Small intestine (tissue), 16 donors: ENCODE data around the gene EXOG. TPM values are rescaled to one million over a fixed set of nuclear protein-coding genes. Genes with fewer than 3 reads are reported as not detected.

ENCODE experiments used
- DNase-seq, 2 donors: peaks; one replicate each; pipeline versions ENCODE4 v3.0.0 to v3.0.0-alpha.2; 2013
- FAIRE-seq: peaks from 2 replicates; lab custom pipeline; 2012; peaks lifted over from hg19 to GRCh38; lab: Jason Lieb, UNC
- H3K27ac ChIP-seq, 3 donors: one replicate each; pipeline ENCODE4 v1.5.1; 2013; ENCODE audit warnings: low read length in 2 of 3, mild to moderate bottlenecking in 2 of 3, control low read depth in 1 of 3, inconsistent platforms in 1 of 3, low read depth in 1 of 3, moderate library complexity in 1 of 3
- H3K27me3 ChIP-seq, 3 donors: one replicate each; pipeline ENCODE4 v1.6.1; 2013; ENCODE audit warnings: low read length in 3 of 3, inconsistent platforms in 1 of 3; ENCODE audit not compliant: control insufficient read depth in 3 of 3, insufficient read depth in 3 of 3
- H3K36me3 ChIP-seq, 3 donors: one replicate each; pipeline ENCODE4 v1.6.1; 2013; ENCODE audit warnings: low read length in 3 of 3, inconsistent platforms in 1 of 3, low read depth in 1 of 3, mild to moderate bottlenecking in 1 of 3, moderate library complexity in 1 of 3; ENCODE audit not compliant: control insufficient read depth in 3 of 3, insufficient read depth in 2 of 3
- H3K4me1 ChIP-seq, 3 donors: one replicate each; pipeline ENCODE4 v1.6.1; 2013; ENCODE audit warnings: low read length in 2 of 3, inconsistent platforms in 1 of 3, low read depth in 1 of 3, mild to moderate bottlenecking in 1 of 3, moderate library complexity in 1 of 3; ENCODE audit not compliant: control insufficient read depth in 3 of 3, insufficient read depth in 2 of 3
- H3K4me3 ChIP-seq, 3 donors: one replicate each; pipeline ENCODE4 v1.5.1; 2013; ENCODE audit warnings: low read length in 3 of 3, control low read depth in 1 of 3, inconsistent platforms in 1 of 3, low read depth in 1 of 3, mild to moderate bottlenecking in 1 of 3, moderate library complexity in 1 of 3
- H3K9me3 ChIP-seq, 2 donors: one replicate each; pipeline ENCODE4 v1.6.1; 2013; ENCODE audit warnings: low read depth in 1 of 2, low read length in 1 of 2; ENCODE audit not compliant: control insufficient read depth in 2 of 2, insufficient read depth in 1 of 2
- WGBS, 3 donors: extraction: QIAGEN DNeasy Blood & Tissue Kit; methylation state at CpG; one replicate each; pipeline ENCODE4 v1.1.7; 2013; 5-methylcytosine and 5-hydroxymethylcytosine counted together
- long read RNA-seq, 10 donors: transcript quantifications; one replicate each; lab custom pipeline, GENCODE V29; 2026
- polyA plus RNA-seq, 4 donors: library from polyadenylated mRNA; stranded (reverse) in 3 of 4; unstranded in 1 of 4; fragments of 200-250 nt in 3 of 4; fragments of 120-200 nt in 1 of 4; gene quantifications; one replicate each; pipeline versions ENCODE4 v1.2.1 to v1.2.3, GENCODE V29; 2013
- donor health status: healthy with polysubstance abuse.
- donor health status: control.
- donor health status: control.
- donor health status: Bipolar disorder and iron deficiency.
- donor health status: healthy.

EXOG gene, protein sequence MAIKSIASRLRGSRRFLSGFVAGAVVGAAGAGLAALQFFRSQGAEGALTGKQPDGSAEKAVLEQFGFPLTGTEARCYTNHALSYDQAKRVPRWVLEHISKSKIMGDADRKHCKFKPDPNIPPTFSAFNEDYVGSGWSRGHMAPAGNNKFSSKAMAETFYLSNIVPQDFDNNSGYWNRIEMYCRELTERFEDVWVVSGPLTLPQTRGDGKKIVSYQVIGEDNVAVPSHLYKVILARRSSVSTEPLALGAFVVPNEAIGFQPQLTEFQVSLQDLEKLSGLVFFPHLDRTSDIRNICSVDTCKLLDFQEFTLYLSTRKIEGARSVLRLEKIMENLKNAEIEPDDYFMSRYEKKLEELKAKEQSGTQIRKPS
- polyA plus RNA-seq = 1 to 10 TPM; 1.3 to 9.3 (median 3.7) TPM
- long read RNA-seq, donor 1 = 0 reads
- long read RNA-seq, donor 2, partial matches to known transcripts = 0 of 1 reads
- long read RNA-seq, donor 2, other reads (novel, unspliced or antisense) = 0 of 1 reads
- long read RNA-seq, donor 3, partial matches to known transcripts = 0 of 1 reads
- long read RNA-seq, donor 3, other reads (novel, unspliced or antisense) = 0 of 1 reads
- long read RNA-seq, donor 4 = 0 reads
- long read RNA-seq, donor 5, partial matches to known transcripts = 0 of 2 reads
- long read RNA-seq, donor 5, other reads (novel, unspliced or antisense) = 0 of 2 reads
- long read RNA-seq, donor 6, partial matches to known transcripts = 0 of 1 reads
- long read RNA-seq, donor 6, other reads (novel, unspliced or antisense) = 0 of 1 reads
- long read RNA-seq, donor 7 = 0 reads
- long read RNA-seq, donor 8 = 0 reads
- long read RNA-seq, donor 9 = 0 reads
- long read RNA-seq, donor 10, partial matches to known transcripts = 0 of 4 reads
- long read RNA-seq, donor 10, other reads (novel, unspliced or antisense) = 0 of 4 reads

DNA sequence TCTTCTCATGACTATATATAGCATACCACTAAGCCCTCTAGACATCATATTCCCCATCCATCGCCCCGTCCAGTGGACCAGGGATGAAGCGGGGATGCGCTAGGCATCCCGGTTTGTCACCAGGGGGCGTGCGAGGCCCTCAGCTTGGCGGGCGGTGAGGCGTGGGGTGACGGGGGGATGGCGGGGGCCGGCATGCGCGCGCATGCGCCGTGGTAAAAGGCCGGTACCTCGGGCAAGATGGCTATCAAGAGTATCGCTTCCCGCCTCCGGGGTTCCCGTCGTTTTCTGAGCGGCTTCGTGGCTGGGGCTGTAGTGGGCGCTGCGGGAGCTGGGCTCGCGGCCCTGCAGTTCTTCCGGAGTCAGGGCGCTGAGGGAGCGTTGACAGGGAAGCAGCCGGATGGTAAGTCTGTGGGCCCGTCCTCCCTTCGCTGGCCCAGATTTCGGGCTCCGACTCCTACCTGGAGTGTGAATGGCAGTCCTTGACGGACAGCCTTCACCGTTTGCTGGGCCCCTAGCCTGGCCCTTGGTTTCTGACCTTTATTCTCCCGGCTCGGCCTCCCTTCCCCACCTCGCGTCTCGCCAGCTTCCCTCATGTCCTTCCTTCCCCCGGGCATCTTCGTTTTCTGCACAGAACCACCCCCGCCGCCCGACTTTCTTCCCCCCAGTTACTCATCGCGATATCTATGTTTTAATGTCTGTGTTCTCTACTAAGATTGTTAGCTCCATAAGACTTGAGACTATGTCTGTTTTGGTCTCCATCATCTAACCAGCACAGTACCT lies at the start of gene EXOG:
EXOG (plus strand) TSS at position 210 of the 780 bp plus-strand sequence; CDS start at position 238, 28 bp downstream.
- H3K27ac ChIP-seq = peak within 1 kb of the TSS in 2 of 3 donors; percentile 69 to 88
- no peaks in the 10 kb centered on the region for H3K27me3 ChIP-seq
- peaks cover 0 to 2% (median 0%) of the 10 kb centered on the region in 3 donors for H3K4me1 ChIP-seq
- peaks cover 0 to 6% (median 3%) of the 10 kb centered on the region in 3 donors for H3K36me3 ChIP-seq
- FAIRE-seq (no peak), DNase-seq (peak; percentile 91 to 95)
- H3K4me3 ChIP-seq = peak within 1 kb of the TSS; percentile 83 to 93 (median 83)
- H3K9me3 ChIP-seq = no peaks in the 10 kb centered on the region
- WGBS, 3 donors = 0 to 1% (median 1%) methylated on average over 50 to 53 of the region's 53 CpGs

DNA sequence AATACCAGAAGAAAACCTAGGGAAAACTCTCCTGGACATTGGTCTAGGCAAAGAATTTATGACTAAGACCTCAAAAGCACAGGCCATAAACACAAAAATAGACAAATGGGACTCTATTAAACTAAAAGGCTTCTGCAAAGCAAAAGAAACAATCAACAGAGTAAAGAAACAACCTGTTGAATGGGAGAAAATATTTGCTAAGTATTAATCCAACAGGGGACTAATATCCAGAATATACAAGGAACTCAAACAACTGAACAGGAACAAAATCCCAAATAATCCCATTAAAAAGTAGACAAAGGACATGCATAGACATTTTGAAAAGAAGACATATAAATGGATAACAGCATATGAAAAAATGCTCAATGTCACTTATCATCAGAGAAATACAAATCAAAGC lies 49.3 kb upstream of the EXOG start:
- FAIRE-seq (no peak), DNase-seq (no peak)
- Histone ChIP-seq H3K36me3 (no peaks in the 10 kb centered on the region), H3K4me1 (no peaks in the 10 kb centered on the region), H3K4me3 (no peak overlapping the region), H3K27ac (no peak overlapping the region), H3K27me3 (no peaks in the 10 kb centered on the region), H3K9me3 (peaks cover 0 to 11% of the 10 kb centered on the region in 2 donors)

DNA sequence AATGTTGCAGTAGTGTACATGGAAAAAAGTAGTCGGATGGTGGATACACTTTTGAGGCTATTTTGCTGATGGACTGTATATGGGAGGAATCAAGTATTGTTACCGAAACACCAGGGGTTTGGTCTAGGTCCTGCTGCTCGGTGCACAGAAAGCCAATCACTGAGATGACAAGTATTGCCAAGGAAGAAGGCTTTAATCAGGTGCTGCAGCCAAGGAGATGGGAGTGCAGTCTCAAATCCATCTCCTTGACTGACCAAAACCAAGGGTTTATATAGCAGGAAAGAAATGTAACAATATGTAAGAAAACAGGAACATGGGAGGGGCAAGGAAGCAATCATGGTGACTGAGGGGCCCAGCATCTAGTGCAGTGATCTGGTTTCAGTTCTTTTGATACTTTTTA lies 45.3 kb upstream of the EXOG start:
- DNase-seq = no peak
- H3K36me3 ChIP-seq = peaks cover 0 to 2% (median 0%) of the 10 kb centered on the region in 3 donors
- 96 to 99% (median 96%) methylated on average over 3 of the region's 3 CpGs for WGBS, 3 donors
- peaks cover 0 to 8% (median 0%) of the 10 kb centered on the region in 3 donors for H3K4me1 ChIP-seq
- no peak overlapping the region for H3K27ac ChIP-seq
- H3K9me3 ChIP-seq = peaks cover 0 to 11% of the 10 kb centered on the region in 2 donors
- H3K4me3 ChIP-seq = no peak overlapping the region
- H3K27me3 ChIP-seq = no peaks in the 10 kb centered on the region
- no peak for FAIRE-seq

DNA sequence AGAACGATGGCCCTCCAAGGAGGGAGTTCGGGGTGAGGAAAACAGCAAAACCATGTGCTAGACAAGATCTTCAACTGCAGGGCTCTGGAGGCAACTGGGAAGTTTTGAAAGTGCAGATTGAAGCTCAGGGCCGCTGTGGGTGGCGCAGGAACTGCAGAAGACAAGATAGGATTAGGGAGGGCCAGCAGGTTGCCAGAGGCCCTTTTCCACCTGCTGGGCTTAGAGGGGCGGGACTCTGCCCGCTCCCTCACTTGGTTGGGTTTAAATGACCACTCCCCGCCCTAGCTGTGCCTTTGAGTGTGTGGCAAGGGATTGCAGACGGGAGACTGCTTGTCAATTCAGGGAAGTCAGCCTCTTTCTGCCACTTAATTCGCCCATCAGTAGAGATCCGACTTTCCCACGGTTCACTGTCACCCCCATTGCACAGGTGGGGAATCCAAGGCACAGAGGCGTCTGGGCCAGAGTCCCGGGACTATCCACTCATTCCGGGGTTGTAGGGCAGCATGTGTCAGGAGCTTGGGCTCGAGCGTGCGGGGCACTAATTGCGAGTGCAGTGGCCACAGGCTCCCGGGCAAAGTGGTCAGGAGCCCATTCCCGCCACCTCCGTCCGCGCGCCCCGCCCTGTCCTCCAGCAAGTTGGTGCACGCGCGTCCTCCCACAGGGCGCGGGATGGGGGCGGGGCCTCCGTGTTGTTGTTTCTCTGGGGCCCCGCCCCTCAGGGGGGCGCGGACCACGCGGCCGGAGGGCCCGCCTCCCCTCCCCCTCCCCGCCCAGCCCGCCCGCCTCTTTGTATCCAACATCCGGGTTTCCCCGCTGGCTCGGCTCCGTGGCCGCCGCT lies 42.8 kb upstream of the EXOG start, which contains the start of gene ACVR2B:
ACVR2B (plus strand) TSS at position 816 of the 838 bp plus-strand sequence. CDS start 433 bp downstream, outside the sequence.
- no peak for FAIRE-seq
- Histone ChIP-seq H3K9me3 (peaks cover 0 to 9% of the 10 kb centered on the region in 2 donors), H3K36me3 (peaks cover 0 to 5% (median 0%) of the 10 kb centered on the region in 3 donors), H3K4me3 (peak within 1 kb of the TSS; percentile 73 to 89 (median 83)), H3K27me3 (no peaks in the 10 kb centered on the region), H3K27ac (peak within 1 kb of the TSS; percentile 87 to 96 (median 94)), H3K4me1 (peaks cover 0 to 32% (median 2%) of the 10 kb centered on the region in 3 donors)
- 3 to 9% (median 7%) methylated on average over 32 to 48 of the region's 48 CpGs for WGBS, 3 donors
- peak; percentile 83 to 91 for DNase-seq

DNA sequence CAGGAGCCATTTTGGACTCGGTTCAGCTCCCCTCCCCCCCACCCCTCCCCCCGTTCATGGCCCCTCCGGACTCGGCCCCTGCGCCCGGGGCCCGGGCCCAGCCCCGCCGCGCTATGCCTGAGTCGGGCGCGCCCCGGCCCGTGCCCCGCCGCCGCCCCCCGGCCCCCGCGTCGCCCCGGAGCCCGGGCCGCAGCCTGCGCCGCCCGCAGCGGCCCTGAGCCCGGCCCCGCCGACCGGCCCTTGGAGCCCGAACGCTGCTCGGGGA lies 42.3 kb upstream of the EXOG start:
- no peaks in the 10 kb centered on the region for H3K27me3 ChIP-seq
- FAIRE-seq (no peak), DNase-seq (no peak)
- peak overlapping the region; percentile 73 to 89 (median 83) for H3K4me3 ChIP-seq
- H3K36me3 ChIP-seq = peaks cover 0 to 5% (median 0%) of the 10 kb centered on the region in 3 donors
- H3K27ac ChIP-seq = peak overlapping the region; percentile 87 to 96 (median 94)
- 0 to 6% (median 1%) methylated on average over 7 to 36 of the region's 36 CpGs for WGBS, 3 donors
- peaks cover 0 to 9% of the 10 kb centered on the region in 2 donors for H3K9me3 ChIP-seq
- peaks cover 0 to 35% (median 2%) of the 10 kb centered on the region in 3 donors for H3K4me1 ChIP-seq

DNA sequence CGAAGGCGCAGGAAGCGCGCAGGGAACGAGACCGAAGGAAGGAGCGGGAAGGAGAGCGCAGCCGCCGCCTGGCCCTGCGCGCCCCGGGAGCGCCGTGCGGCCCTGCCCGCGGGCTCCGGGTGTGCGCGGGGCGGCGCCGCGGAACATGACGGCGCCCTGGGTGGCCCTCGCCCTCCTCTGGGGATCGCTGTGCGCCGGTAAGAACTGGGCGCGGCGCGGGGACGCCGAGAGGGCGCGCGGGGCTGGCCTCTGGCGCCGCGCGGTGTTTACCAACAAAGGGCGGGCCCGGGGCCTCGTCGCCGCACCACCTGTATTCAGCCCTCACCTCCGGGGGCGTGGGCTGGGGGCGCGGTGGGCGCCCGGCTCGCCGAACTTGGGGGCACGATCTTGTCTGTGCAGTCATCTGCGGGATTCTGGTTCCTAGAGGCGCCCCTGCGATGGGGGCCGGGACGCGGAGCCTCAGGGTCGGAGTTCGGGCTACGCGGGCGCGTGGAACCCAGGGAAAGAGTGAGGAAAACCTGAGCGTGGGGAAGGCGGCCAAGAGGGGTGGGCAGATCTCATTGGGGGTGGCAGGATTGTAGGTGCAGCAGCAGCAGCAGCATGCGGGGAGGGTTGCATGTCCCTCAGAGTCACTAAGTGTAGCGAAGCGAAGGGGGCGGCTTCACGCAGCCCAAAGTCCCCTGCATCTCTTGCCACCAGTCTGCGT lies 41.8 kb upstream of the EXOG start:
- FAIRE-seq (no peak), DNase-seq (peak; percentile 75 to 87)
- WGBS, 3 donors = 0 to 1% (median 0%) methylated on average over 50 to 78 of the region's 78 CpGs
- Histone ChIP-seq H3K27ac (peak overlapping the region; percentile 87 to 96 (median 94)), H3K27me3 (no peaks in the 10 kb centered on the region), H3K4me1 (peaks cover 0 to 35% (median 2%) of the 10 kb centered on the region in 3 donors), H3K36me3 (peaks cover 0 to 7% (median 0%) of the 10 kb centered on the region in 3 donors), H3K4me3 (peak overlapping the region; percentile 73 to 89 (median 83)), H3K9me3 (peaks cover 0 to 9% of the 10 kb centered on the region in 2 donors)
